ENCODE results near the gene HMOX1.

Gene HMOX1

GRCh38 chr22:35380537-35381423 lies at the start of gene HMOX1:
Gene HMOX1, plus strand, starts transcription at chr22:35381096. Its CDS starts 78 bp downstream, at chr22:35381174.
- FAIRE-seq = no peak

DNA sequence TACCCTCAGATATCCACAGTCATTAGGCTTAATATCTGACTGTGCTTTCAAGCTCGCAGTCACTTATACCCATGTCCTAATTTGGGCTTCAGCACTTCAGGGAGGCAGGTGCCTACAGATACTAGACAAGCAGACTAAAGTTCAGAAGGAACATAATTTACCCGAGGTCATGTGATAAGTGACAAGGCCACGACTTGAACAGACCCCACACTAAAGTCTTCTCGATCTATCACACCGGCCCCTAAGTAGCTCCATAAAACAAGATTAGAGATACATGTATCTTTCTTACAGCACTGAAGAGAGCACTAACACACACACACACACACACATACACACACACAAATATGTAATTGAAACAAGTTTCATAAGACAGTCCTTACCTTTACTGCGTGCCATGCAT lies 48.6 kb upstream of the HMOX1 start:
- FAIRE-seq = no peak

GRCh38 chr22:35333220-35333619 lies 47.7 kb upstream of the HMOX1 start:
- no peak for FAIRE-seq

- no peak for FAIRE-seq
These were observed 46.9 kb upstream of the HMOX1 start for GRCh38 chr22:35334004-35334403.

DNA sequence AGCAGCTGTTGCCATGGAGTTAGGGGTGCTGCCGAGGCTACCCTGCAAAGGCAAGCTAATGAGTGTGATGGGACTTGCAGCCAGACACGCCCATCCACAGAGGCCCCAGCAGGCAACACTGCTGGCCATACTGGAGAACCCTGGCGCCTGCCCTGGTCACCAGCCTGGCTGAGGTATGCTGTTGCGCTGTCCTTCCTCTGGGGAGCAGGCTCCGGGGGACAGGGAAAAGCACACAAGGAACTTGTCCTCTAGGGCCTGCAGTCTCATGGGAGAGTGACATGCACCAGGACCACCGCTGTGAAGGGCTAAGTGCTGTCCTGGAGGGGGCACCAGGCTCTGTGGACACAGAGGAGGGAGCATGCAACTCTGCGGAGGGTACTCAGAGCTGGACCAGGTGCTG lies 45.4 kb upstream of the HMOX1 start:
- FAIRE-seq = no peak

DNA sequence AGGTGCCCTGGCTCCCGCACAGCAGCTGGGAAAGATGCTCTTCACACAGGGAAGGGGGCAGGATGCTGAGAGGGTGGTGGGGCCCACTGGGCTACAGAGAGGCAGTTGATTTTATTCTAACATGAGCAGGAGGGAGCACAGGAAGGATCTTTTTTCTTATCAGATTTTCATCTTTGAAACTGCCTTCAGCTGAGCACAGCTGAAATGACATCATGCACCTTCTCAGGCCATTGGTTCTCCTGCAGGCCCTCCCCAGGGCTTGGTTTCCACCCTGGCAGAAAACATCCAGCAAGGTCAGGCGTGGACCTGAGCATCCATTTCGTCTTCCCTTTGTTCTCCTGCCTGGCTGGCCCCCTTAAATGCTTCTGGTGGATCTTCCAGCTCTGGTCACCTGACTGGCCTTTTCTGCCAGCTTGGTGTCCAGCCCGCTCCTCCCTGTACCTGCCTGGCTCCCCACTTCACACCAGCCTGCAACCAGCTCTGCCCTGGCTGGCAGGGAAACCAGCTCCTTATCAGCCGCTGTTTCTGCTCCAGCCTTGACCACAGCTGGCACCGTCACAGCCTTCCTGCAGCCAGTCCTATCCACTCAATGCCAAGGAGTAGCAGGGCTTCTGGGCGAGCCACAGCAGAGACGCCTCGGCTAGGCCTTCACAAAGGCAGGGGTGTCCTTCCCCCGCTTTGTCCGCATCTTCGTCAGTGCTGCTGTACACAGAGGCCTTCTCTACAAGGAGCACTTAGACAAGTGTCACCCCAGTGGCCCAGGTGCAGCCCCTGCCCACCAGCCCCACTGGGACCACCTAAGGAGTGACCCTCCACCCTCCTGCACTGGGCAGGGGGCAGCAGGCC lies 44.7 kb upstream of the HMOX1 start:
- FAIRE-seq = no peak

- FAIRE-seq = no peak
These were observed 43.0 kb upstream of the HMOX1 start for GRCh38 chr22:35337932-35338331.

DNA sequence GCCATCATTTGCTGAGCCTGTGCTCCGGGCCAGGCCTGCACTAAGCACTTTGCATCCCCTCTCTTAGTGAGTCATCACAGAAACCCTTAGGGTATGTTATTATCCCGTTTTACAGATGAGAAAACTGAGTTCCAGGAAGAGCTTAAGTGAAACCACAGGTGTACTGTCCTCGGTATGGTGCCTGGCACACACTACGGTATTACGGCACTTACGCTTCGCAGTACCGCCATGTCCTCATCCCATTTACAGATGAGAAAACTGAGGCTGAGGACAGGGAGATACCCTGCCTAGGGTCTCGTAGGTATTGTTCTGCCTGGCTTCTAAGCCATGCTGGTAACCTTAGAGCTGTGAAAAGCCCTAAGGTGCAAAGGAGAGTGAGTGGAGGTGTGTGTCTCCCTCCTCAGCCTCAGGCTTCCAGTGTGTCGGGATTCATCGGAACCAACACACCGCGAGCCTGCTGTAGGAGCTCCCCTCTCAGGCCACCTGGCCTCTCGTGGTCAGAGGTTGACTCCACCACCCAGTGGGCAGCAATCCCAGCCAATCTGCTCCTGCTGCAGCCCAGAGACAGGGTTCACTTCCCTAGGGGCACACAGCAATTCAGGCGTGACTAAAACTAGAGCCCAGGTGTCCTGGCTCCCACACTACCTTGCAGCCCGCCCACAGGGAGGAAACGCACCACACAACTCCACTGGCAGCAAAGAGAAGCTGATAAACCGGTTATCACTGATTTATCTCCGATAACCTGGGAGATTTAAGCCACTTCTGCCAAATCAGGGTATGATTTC lies 39.6 kb upstream of the HMOX1 start:
- no peak for FAIRE-seq

DNA sequence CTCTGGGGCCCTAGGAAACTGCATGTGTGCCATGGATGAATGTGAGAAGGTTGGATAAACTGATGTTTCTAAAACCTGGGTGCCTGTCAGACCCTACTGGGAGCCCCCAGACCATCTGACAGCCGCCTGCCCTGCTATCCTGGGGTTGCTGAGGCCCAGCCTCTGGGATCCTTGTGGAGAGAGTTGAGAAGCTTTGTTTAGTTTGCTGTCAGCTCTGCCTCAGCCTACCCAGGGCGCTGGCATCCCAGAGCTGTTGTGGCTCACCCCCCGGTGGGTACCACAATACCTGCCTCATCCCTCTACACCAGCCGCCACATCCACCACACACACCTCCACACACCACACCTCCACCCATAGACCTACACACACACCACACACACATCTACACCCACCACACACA lies 38.5 kb upstream of the HMOX1 start:
- no peak for FAIRE-seq

DNA sequence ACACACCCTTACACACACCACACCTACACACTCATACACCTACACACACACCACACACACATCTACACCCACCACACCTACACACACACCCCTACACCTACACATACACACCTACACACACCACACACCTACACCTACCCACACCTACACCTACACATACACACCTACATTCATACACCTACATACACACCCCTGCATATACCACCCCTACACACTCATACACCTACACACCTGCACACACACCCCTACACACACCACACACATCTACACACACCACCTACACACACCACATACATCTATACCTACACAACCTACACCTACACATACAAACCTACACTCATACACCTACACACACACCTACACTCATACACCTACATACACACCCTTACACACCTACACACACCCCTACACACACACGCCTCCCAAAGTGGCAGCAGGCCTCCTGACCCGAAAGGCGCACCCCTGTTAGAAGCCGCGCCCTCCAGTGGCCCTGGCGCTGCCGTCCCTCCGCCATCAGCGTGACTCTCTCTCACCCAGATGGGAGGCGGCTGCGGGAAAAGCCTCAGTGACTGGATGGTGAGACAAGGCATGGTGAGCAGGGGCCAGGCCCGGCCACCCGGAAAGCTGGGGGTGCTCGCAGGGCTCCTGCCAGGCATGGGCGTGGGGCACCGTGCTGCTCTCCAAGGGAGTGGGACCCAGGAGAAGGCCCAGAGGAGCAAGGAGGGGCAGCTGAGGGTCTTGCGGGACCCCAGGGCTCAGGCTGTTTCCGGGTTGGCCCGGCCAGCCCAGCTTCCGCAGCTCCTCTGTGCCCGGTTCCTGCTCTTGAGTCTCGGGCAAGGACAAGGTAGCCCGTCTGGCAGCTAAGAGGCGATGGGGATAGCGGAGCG lies 37.0 kb upstream of the HMOX1 start:
- no peak for FAIRE-seq

GRCh38 chr22:35344956-35345690 lies 35.8 kb upstream of the HMOX1 start:
- FAIRE-seq = no peak

GRCh38 chr22:35345808-35346505 lies 34.9 kb upstream of the HMOX1 start:
- FAIRE-seq = no peak

GRCh38 chr22:35346596-35347220 lies 34.2 kb upstream of the HMOX1 start:
- FAIRE-seq = no peak

GRCh38 chr22:35347462-35347861 lies 33.4 kb upstream of the HMOX1 start:
- no peak for FAIRE-seq

GRCh38 chr22:35348026-35348590 lies 32.8 kb upstream of the HMOX1 start:
- no peak for FAIRE-seq

GRCh38 chr22:35348703-35349102 lies 32.2 kb upstream of the HMOX1 start:
- FAIRE-seq = no peak

- no peak for FAIRE-seq
These were observed 31.6 kb upstream of the HMOX1 start for GRCh38 chr22:35349368-35349703.

DNA sequence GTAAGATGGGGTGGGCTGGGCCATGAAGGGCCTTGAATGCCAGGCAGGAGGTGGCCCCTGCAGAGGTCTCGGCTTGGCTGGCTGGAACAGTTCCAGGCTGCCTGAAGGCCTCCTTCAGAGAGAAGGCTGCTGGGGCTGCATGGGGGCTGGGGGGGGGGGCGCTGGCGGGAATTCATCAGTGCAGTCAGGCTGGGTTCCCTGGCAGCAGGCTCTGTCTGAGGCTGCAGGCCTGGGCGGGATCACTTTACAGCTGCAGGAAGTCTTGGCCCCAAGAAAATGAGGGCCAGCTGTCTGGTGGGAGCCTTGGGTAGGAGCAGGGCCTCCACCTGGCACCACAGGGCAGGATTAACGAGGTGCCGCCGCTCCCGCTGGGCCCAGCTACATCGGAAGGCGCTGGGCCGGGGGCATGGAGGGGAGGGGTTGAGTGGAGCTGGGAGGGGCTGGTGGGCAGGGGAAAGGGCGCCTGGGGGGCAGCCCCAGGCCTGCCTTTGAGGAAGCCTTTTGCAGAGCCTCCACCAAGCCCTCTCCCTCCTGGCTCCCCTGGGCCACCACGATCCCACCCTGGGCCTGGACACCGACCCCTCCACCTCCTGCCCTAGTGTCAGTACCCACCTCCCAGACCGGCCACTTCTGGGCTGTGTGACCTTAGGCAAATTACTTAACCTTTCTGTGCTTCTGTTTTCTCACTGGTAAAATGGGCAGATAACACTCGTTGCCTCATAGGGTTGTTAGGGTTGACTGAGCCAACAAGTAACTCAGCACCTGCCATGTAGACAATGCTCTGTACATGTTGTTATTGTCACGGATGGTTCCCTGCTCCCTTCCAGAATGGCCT lies 31.0 kb upstream of the HMOX1 start:
- no peak for FAIRE-seq

Data from islet of Langerhans (tissue), 1 donor.